HG03175 (cell line): ENCODE data around the gene MTMR4.
"Not testable (repeated sequence)": the region's sequence is repeated elsewhere in the genome, so short reads cannot be mapped to it uniquely, and the experiment has no call there.

Source experiments
- ATAC-seq: cut with Tn5 transposase; IDR thresholded peaks from one replicate; pipeline ENCODE4 v1.9.1; 2021; ENCODE audit warnings: mild to moderate bottlenecking, moderate library complexity; ENCODE audit not compliant: unreplicated experiment

Gene MTMR4

GRCh38 chr17:58493506-58493905 is 20.9 kb downstream of the MTMR4 start:
- no peak for ATAC-seq

GRCh38 chr17:58492238-58493121 is 22.0 kb downstream of the MTMR4 start:
- no peak for ATAC-seq

GRCh38 chr17:58491510-58492045 is 22.9 kb downstream of the MTMR4 start:
- no peak for ATAC-seq

- no peak for ATAC-seq
Observed at GRCh38 chr17:58488428-58488890, 26.0 kb downstream of the MTMR4 start.

- peak; percentile 60 for ATAC-seq
Observed at GRCh38 chr17:58487589-58488427, 26.6 kb downstream of the MTMR4 start, which contains the start of gene HSF5. HSF5 (minus strand) TSS chr17:58488408; CDS start chr17:58488274, 134 bp downstream.

- no peak for ATAC-seq
Observed at GRCh38 chr17:58484600-58484999, 29.8 kb downstream of the MTMR4 start.

GRCh38 chr17:58481798-58482197 is 32.6 kb downstream of the MTMR4 start:
- not testable (repeated sequence) for ATAC-seq

- no peak for ATAC-seq
Observed at GRCh38 chr17:58480090-58480489, 34.3 kb downstream of the MTMR4 start.

- no peak for ATAC-seq
Observed at GRCh38 chr17:58476812-58477211, 37.6 kb downstream of the MTMR4 start.

GRCh38 chr17:58475985-58476384 is 38.5 kb downstream of the MTMR4 start:
- no peak for ATAC-seq

- no peak for ATAC-seq
Observed at GRCh38 chr17:58470356-58470755, 44.1 kb downstream of the MTMR4 start.

- ATAC-seq: no peak
Observed at GRCh38 chr17:58468944-58469343, 45.5 kb downstream of the MTMR4 start.

- no peak for ATAC-seq
Observed at GRCh38 chr17:58455491-58455890, 58.9 kb downstream of the MTMR4 start.

- ATAC-seq: no peak
Observed at GRCh38 chr17:58452738-58453137, 61.7 kb downstream of the MTMR4 start.

- peak; percentile 39 for ATAC-seq
Observed at GRCh38 chr17:58447039-58447975, 67.1 kb downstream of the MTMR4 start.

GRCh38 chr17:58446086-58446485 is 68.4 kb downstream of the MTMR4 start:
- ATAC-seq: no peak
